ENCODE data around the gene KRT83.
"Not testable (repeated sequence)": the region's sequence is repeated elsewhere in the genome, so short reads cannot be mapped to it uniquely, and the experiment has no call there.

Gene KRT83

DNA sequence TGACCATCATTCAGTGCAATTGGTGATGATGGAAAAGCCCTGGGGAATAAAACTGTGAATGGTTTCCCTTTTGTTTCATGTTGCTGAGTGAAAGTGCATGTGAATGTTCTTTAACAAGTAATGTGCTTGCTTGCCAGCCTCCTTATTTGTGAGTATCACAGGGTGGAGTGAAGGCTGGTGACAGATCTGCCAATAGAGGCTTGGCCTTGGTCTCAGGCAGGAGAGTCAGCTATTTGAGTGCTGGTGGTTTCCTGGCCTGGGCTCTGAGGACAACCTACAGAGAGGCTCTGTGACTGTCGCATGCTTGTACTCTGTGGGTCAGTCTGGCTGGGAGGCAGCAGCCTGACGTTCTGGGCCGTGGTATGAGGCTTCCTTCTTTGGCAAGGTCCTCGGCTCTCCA, 25.4 kb upstream of the KRT83 start:
- Histone ChIP-seq H3K9me3 (ENCODE audit: insufficient read depth, low read length) (no peaks in the 10 kb centered on the region), H2AFZ (ENCODE audit: low read depth, low read length, severe bottlenecking) (no peak overlapping the region), H4K20me1 (ENCODE audit: low read depth, low read length) (no peaks in the 10 kb centered on the region), H3K9me2 (replicated peaks; ENCODE audit: insufficient read depth, low read length) (no peaks in the 10 kb centered on the region), H3F3A (ENCODE audit: insufficient read depth) (no peaks in the 10 kb centered on the region), H3K79me2 (ENCODE audit: insufficient read depth, low read length) (no peaks in the 10 kb centered on the region), H3K4me3 (ENCODE audit: insufficient read depth, low read length, poor library complexity, severe bottlenecking) (no peak overlapping the region), H3K27ac (ENCODE audit: low read depth, low read length) (no peak overlapping the region), H3K36me3 (ENCODE audit: low read length) (no peaks in the 10 kb centered on the region), H3K27me3 (ENCODE audit: low read length) (no peaks in the 10 kb centered on the region), H3K4me2 (ENCODE audit: low read depth, low read length, poor library complexity, severe bottlenecking) (no peak overlapping the region), H3K9ac (ENCODE audit: low read length) (no peak overlapping the region)
- TF ChIP-seq, protein P1, sequence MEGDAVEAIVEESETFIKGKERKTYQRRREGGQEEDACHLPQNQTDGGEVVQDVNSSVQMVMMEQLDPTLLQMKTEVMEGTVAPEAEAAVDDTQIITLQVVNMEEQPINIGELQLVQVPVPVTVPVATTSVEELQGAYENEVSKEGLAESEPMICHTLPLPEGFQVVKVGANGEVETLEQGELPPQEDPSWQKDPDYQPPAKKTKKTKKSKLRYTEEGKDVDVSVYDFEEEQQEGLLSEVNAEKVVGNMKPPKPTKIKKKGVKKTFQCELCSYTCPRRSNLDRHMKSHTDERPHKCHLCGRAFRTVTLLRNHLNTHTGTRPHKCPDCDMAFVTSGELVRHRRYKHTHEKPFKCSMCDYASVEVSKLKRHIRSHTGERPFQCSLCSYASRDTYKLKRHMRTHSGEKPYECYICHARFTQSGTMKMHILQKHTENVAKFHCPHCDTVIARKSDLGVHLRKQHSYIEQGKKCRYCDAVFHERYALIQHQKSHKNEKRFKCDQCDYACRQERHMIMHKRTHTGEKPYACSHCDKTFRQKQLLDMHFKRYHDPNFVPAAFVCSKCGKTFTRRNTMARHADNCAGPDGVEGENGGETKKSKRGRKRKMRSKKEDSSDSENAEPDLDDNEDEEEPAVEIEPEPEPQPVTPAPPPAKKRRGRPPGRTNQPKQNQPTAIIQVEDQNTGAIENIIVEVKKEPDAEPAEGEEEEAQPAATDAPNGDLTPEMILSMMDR (IDR thresholded peaks at IDR 0.05; ENCODE audit: insufficient read depth, low read length, poor library complexity, severe bottlenecking), result no peak
- no peak for TF ChIP-seq EZH2phosphoT487 (conservative IDR thresholded peaks at IDR 0.05; ENCODE audit: low read length)

DNA sequence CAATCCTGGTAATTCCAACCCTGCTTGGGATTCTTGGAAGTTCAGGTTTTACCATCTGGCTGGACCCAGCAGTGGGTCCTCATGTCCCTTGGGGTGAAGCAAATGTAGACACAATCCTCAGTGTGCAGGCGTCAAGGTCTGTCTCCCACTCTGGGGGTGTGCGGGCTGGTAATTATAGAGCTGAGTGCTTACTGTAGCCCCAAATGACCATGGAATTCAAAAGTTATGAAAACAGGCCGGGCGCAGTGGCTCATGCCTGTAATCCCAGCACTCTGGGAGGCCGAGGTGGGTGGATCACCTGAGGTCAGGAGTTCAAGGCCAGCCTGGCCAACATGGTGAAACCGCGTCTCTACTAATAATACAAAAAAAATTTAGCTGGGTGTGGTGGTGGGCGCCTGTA, 23.8 kb upstream of the KRT83 start:
- H3K4me3 ChIP-seq (ENCODE audit: insufficient read depth, low read length, poor library complexity, severe bottlenecking); H3K27ac ChIP-seq (ENCODE audit: low read depth, low read length); H3K27me3 ChIP-seq (ENCODE audit: low read length); H2AFZ ChIP-seq (ENCODE audit: low read depth, low read length, severe bottlenecking); H3K36me3 ChIP-seq (ENCODE audit: low read length); H3F3A ChIP-seq (ENCODE audit: insufficient read depth); H4K20me1 ChIP-seq (ENCODE audit: low read depth, low read length); H3K9me2 ChIP-seq (replicated peaks; ENCODE audit: insufficient read depth, low read length); H3K79me2 ChIP-seq (ENCODE audit: insufficient read depth, low read length); H3K9me3 ChIP-seq (ENCODE audit: insufficient read depth, low read length); H3K4me2 ChIP-seq (ENCODE audit: low read depth, low read length, poor library complexity, severe bottlenecking); H3K9ac ChIP-seq (ENCODE audit: low read length): not testable (repeated sequence)

DNA sequence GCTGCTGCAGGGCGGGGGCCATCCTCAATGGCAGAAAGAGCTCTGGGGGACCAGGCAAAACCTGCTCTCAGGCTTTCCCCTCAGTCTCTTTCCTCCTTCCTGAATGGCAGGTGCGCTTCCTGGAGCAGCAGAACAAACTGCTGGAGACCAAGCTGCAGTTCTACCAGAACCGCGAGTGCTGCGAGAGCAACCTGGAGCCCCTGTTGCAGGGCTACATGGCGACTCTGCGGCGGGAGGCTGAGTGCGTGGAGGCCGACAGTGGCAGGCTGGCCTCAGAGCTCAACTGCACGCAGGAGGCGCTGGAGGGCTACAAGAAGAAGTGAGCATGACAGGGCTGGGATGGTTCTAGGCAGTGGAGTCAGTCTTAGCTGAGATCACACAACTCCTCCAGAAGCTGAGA, 22.9 kb upstream of the KRT83 start:
- no peak for TF ChIP-seq EZH2phosphoT487 (conservative IDR thresholded peaks at IDR 0.05; ENCODE audit: low read length)
- TF ChIP-seq, protein P1 (IDR thresholded peaks at IDR 0.05; ENCODE audit: insufficient read depth, low read length, poor library complexity, severe bottlenecking), result no peak
- Histone ChIP-seq H3K27me3 (ENCODE audit: low read length) (no peaks in the 10 kb centered on the region), H3K36me3 (ENCODE audit: low read length) (no peaks in the 10 kb centered on the region), H3K9ac (ENCODE audit: low read length) (no peak overlapping the region), H3K27ac (ENCODE audit: low read depth, low read length) (no peak overlapping the region), H3K79me2 (ENCODE audit: insufficient read depth, low read length) (no peaks in the 10 kb centered on the region), H3K9me3 (ENCODE audit: insufficient read depth, low read length) (no peaks in the 10 kb centered on the region), H2AFZ (ENCODE audit: low read depth, low read length, severe bottlenecking) (no peak overlapping the region), H3K4me2 (ENCODE audit: low read depth, low read length, poor library complexity, severe bottlenecking) (no peak overlapping the region), H3K9me2 (replicated peaks; ENCODE audit: insufficient read depth, low read length) (no peaks in the 10 kb centered on the region), H3K4me3 (ENCODE audit: insufficient read depth, low read length, poor library complexity, severe bottlenecking) (no peak overlapping the region), H3F3A (ENCODE audit: insufficient read depth) (no peaks in the 10 kb centered on the region), H4K20me1 (ENCODE audit: low read depth, low read length) (no peaks in the 10 kb centered on the region)

DNA sequence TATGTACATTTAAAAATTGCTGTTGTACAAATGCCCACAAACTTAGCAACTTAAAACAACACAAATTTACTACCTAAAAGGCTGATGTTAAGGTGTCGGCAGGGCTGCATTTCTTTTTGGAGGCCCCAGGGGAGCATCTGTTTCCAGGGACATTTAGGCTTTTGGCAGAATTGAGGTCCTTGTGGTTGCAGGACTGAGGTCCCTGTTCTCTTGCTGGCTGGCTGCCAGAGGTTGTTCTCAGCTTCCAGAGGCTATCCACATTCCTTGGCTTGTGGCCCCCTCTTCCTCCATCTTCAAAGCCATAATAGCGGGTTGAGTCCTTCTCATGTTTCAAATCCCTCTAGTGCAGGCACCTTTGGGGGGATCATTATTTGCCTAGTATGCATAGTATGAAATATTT, 22.4 kb upstream of the KRT83 start:
- no peak overlapping the region for H2AFZ ChIP-seq (ENCODE audit: low read depth, low read length, severe bottlenecking)
- no peaks in the 10 kb centered on the region for H4K20me1 ChIP-seq (ENCODE audit: low read depth, low read length)
- H3K27me3 ChIP-seq (ENCODE audit: low read length), result no peaks in the 10 kb centered on the region
- no peak overlapping the region for H3K4me3 ChIP-seq (ENCODE audit: insufficient read depth, low read length, poor library complexity, severe bottlenecking)
- H3K9me3 ChIP-seq (ENCODE audit: insufficient read depth, low read length), result no peaks in the 10 kb centered on the region
- no peaks in the 10 kb centered on the region for H3K36me3 ChIP-seq (ENCODE audit: low read length)
- H3K4me2 ChIP-seq (ENCODE audit: low read depth, low read length, poor library complexity, severe bottlenecking), result no peak overlapping the region
- H3K9ac ChIP-seq (ENCODE audit: low read length), result no peak overlapping the region
- H3K9me2 ChIP-seq (replicated peaks; ENCODE audit: insufficient read depth, low read length), result no peaks in the 10 kb centered on the region
- no peaks in the 10 kb centered on the region for H3K79me2 ChIP-seq (ENCODE audit: insufficient read depth, low read length)
- H3K27ac ChIP-seq (ENCODE audit: low read depth, low read length), result no peak overlapping the region
- TF ChIP-seq, protein P1 (IDR thresholded peaks at IDR 0.05; ENCODE audit: insufficient read depth, low read length, poor library complexity, severe bottlenecking), result no peak
- TF ChIP-seq EZH2phosphoT487 (conservative IDR thresholded peaks at IDR 0.05; ENCODE audit: low read length), result no peak
- H3F3A ChIP-seq (ENCODE audit: insufficient read depth), result no peaks in the 10 kb centered on the region
